Osteoblast (primary cell): ENCODE data around the gene SPEM2. TPM values are rescaled to one million over a fixed set of nuclear protein-coding genes. Genes with fewer than 3 reads are reported as not detected.

Source experiments
- DNase-seq: peaks from one replicate; pipeline ENCODE4 v3.0.0; 2011; ENCODE audit warnings: low spot score, mixed read lengths; ENCODE audit not compliant: insufficient read length; ENCODE audit errors: missing footprints
- H2AFZ ChIP-seq: 2 replicates; pipeline ENCODE4 v1.6.0; 2011; ENCODE audit warnings: mild to moderate bottlenecking, low read length
- H3K27ac ChIP-seq: 2 replicates; pipeline ENCODE4 v1.5.1; 2011; ENCODE audit warnings: mild to moderate bottlenecking, low read depth, low read length, moderate library complexity
- H3K27me3 ChIP-seq: 2 replicates; pipeline ENCODE4 v1.6.0; 2012; ENCODE audit warnings: mild to moderate bottlenecking, control low read depth, inconsistent platforms, low read length, moderate library complexity; ENCODE audit not compliant: insufficient read depth
- H3K36me3 ChIP-seq: 2 replicates; pipeline ENCODE4 v1.5.1; 2011; ENCODE audit warnings: mild to moderate bottlenecking, low read length, control low read depth, moderate library complexity; ENCODE audit not compliant: insufficient read depth
- H3K4me1 ChIP-seq: 2 replicates; pipeline ENCODE4 v1.5.1; 2011; ENCODE audit warnings: mild to moderate bottlenecking, low read length, control low read depth, moderate library complexity; ENCODE audit not compliant: insufficient read depth
- H3K4me2 ChIP-seq: 2 replicates; pipeline ENCODE4 v1.6.0; 2011; ENCODE audit warnings: mild to moderate bottlenecking, low read length; ENCODE audit not compliant: insufficient read depth
- H3K4me3 ChIP-seq: fragments of 200-600 bp; sonication (generic); 3 replicates; pipeline ENCODE4 v1.5.1; 2012; ENCODE audit warnings: mild to moderate bottlenecking, low read length, inconsistent platforms; ENCODE audit not compliant: insufficient read depth
- H3K79me2 ChIP-seq: 2 replicates; pipeline ENCODE4 v1.6.0; 2012; ENCODE audit warnings: mild to moderate bottlenecking, low read length, control low read depth, inconsistent platforms; ENCODE audit not compliant: insufficient read depth
- H3K9me3 ChIP-seq: 2 replicates; pipeline ENCODE4 v1.5.1; 2011; ENCODE audit warnings: low read depth, low read length, control low read depth
- H4K20me1 ChIP-seq: 2 replicates; pipeline ENCODE4 v1.6.0; 2012; ENCODE audit warnings: mild to moderate bottlenecking, low read length, control low read depth; ENCODE audit not compliant: insufficient read depth
- total RNA-seq: library from RNA; depleted of rRNA; stranded (reverse); fragments of >200 nt; gene quantifications from 2 replicates; pipeline ENCODE4 v1.2.3, GENCODE V29; 2012
- TF ChIP-seq, protein P1 (sequence below): IDR thresholded peaks from 2 replicates; pipeline ENCODE4 v1.5.1; 2011; ENCODE audit warnings: mild to moderate bottlenecking, low read depth, low read length, moderate library complexity; ENCODE audit errors: extremely low read depth

SPEM2 gene
- not detected in 2 replicates for total RNA-seq

DNA sequence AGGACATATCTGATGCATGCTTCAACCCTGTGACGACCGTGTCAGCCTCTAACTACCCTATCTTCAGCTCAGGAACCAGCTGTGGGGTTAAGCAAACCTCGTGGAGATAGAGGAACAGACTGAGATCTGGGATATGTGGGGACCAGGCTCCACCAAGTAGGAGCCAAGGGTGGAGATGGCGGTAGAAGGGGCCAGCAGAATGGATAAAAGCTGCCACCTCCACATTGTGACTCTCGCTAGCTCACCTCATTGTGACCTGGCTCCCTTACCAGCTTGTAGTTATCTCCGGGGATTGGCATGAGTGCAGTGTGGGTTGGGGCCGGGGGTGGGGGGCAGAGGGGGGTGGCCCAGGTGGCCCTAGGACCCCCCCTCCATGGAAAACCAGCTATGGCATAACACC lies at the start of gene SPEM2:
SPEM2 (plus strand) TSS at position 301 of the 400 bp plus-strand sequence; CDS start at position 374, 73 bp downstream.
- Histone ChIP-seq H4K20me1 (no peaks in the 10 kb centered on the region), H2AFZ (no peak within 1 kb of the TSS), H3K9me3 (no peaks in the 10 kb centered on the region), H3K4me2 (no peak within 1 kb of the TSS), H3K27ac (no peak within 1 kb of the TSS), H3K79me2 (no peaks in the 10 kb centered on the region), H3K4me3 (no peak within 1 kb of the TSS), H3K4me1 (no peaks in the 10 kb centered on the region), H3K27me3 (no peaks in the 10 kb centered on the region), H3K36me3 (no peaks in the 10 kb centered on the region)
- no peak for DNase-seq
- TF ChIP-seq, protein P1, sequence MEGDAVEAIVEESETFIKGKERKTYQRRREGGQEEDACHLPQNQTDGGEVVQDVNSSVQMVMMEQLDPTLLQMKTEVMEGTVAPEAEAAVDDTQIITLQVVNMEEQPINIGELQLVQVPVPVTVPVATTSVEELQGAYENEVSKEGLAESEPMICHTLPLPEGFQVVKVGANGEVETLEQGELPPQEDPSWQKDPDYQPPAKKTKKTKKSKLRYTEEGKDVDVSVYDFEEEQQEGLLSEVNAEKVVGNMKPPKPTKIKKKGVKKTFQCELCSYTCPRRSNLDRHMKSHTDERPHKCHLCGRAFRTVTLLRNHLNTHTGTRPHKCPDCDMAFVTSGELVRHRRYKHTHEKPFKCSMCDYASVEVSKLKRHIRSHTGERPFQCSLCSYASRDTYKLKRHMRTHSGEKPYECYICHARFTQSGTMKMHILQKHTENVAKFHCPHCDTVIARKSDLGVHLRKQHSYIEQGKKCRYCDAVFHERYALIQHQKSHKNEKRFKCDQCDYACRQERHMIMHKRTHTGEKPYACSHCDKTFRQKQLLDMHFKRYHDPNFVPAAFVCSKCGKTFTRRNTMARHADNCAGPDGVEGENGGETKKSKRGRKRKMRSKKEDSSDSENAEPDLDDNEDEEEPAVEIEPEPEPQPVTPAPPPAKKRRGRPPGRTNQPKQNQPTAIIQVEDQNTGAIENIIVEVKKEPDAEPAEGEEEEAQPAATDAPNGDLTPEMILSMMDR: no peak

DNA sequence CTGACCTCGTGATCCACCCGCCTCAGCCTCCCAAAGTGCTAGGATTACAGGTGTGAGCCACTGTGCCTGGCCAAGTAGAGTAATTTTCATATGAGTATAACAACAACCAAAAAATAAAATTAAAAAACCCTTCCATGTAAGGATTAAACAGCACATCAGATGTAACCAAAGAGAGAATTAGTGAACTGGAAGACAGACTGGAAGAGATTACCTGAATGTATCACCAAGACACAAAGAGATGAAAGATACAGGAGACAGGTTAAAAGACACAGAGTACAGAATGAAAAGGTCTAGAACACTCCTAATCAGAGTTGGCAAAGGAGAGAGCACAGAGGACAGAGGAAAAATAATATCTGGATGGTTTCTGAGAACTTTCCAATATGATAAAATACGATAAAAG lies 46.3 kb upstream of the SPEM2 start:
- no peak overlapping the region for H3K4me2 ChIP-seq
- H3K27ac ChIP-seq: no peak overlapping the region
- no peak overlapping the region for H2AFZ ChIP-seq
- H3K79me2 ChIP-seq: no peaks in the 10 kb centered on the region
- H3K9me3 ChIP-seq: peaks cover 5% of the 10 kb centered on the region
- H4K20me1 ChIP-seq: no peaks in the 10 kb centered on the region
- peaks cover 3% of the 10 kb centered on the region for H3K4me1 ChIP-seq
- peak; percentile 49 for DNase-seq
- peaks cover 48% of the 10 kb centered on the region for H3K27me3 ChIP-seq
- H3K4me3 ChIP-seq: no peak overlapping the region
- TF ChIP-seq, protein P1: no peak
- no peaks in the 10 kb centered on the region for H3K36me3 ChIP-seq

DNA sequence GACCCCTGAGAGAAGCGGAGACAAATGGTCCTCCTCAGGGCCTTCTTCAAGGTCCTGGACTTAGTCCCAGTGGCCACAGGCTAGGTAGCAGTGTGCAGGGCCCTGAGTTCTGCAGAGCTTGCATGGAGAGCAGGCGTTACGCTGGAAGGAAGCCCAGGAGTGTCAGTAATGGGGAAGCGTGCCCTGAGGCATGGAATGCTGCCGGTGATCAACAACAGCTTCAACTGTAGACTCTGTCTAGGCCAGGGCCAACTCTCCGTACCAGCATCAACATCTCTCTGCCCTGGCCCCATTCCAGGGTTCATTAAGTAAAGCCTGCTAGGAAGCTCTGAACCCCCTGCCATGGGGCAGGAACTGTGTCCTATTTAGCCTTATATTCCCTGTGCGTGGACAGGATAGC lies 45.1 kb upstream of the SPEM2 start:
- TF ChIP-seq, protein P1: no peak
- H3K4me3 ChIP-seq: no peak overlapping the region
- peak; percentile 91 for DNase-seq
- peaks cover 48% of the 10 kb centered on the region for H3K27me3 ChIP-seq
- H3K9me3 ChIP-seq: peaks cover 5% of the 10 kb centered on the region
- peaks cover 3% of the 10 kb centered on the region for H3K4me1 ChIP-seq
- no peaks in the 10 kb centered on the region for H3K36me3 ChIP-seq
- H2AFZ ChIP-seq: no peak overlapping the region
- no peak overlapping the region for H3K27ac ChIP-seq
- peak overlapping the region; percentile 39 for H3K4me2 ChIP-seq
- no peaks in the 10 kb centered on the region for H4K20me1 ChIP-seq
- H3K79me2 ChIP-seq: no peaks in the 10 kb centered on the region

DNA sequence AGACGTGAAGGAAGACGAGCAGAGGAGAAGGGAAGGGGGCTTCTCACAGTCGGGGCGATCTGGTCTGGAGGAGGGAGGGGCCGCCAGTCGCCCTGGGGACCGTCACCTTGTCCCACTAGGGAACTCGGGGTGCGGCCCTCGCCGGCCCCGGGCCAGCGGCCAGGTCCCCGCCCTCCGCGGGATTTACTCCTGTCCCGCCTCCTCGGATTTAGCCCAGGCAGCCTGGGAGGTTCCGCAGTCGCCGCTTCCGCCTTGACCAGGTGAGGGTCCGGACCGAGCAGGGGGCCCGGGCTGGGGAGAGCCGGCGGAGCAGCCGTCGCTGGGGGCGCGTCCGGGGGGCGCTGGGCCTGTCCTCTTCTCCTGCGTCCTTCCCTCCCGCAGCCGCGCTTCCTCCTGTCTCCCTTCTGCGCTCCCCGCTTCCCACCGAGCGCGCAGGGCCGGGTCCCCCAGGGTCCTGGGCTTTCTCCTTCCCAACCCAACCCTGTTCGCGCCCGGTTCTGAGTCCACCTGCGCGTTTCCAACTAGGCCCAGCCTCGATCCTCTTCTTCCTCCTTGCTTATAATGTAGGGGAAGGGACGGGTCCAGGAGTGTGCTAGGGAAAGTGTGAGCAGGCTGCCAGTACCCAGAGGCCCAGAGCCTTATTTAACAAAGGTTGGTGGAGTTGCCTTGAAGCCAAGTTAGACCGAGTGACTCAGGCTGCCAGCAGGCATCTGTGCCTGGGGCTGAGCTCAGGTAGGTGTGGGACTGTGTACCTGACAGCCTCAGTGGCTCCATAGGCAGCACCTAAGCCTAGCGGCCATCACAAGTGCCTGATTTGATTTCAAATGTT lies 44.3 kb upstream of the SPEM2 start, which contains the start of gene TNK1:
TNK1 (plus strand) TSS at position 235 of the 829 bp plus-strand sequence. CDS start 1,838 bp downstream, outside the sequence.
- peak within 1 kb of the TSS; percentile 39 for H3K4me2 ChIP-seq
- TF ChIP-seq, protein P1: no peak
- no peaks in the 10 kb centered on the region for H4K20me1 ChIP-seq
- H3K27me3 ChIP-seq: peaks cover 48% of the 10 kb centered on the region
- H3K79me2 ChIP-seq: no peaks in the 10 kb centered on the region
- no peak within 1 kb of the TSS for H2AFZ ChIP-seq
- peaks cover 3% of the 10 kb centered on the region for H3K4me1 ChIP-seq
- H3K27ac ChIP-seq: no peak within 1 kb of the TSS
- peak within 1 kb of the TSS; percentile 30 for H3K4me3 ChIP-seq
- H3K9me3 ChIP-seq: peaks cover 5% of the 10 kb centered on the region
- H3K36me3 ChIP-seq: no peaks in the 10 kb centered on the region
- DNase-seq: peak; percentile 85
